PFSK-1 (cell line): ENCODE measurements around the gene ZSWIM6.

Experiments used
- FOXP2 ChIP-seq: optimal IDR thresholded peaks from 2 replicates; pipeline ENCODE3; 2011; ENCODE audit warnings: borderline replicate concordance, control low read depth, inconsistent platforms; ENCODE audit not compliant: insufficient read depth; ENCODE audit errors: extremely low read length, extremely low read depth
- POLR2AphosphoS5 ChIP-seq: IDR thresholded peaks from 2 replicates; pipeline ENCODE4 v1.6.1; 2012; ENCODE audit warnings: low read depth, mild to moderate bottlenecking, control low read depth, low read length, moderate library complexity
- SIN3A ChIP-seq: IDR thresholded peaks from 2 replicates; pipeline ENCODE4 v1.6.1; 2012; ENCODE audit warnings: mild to moderate bottlenecking, low read length, moderate library complexity, borderline replicate concordance; ENCODE audit not compliant: insufficient read depth
- TAF1 ChIP-seq: IDR thresholded peaks from 2 replicates; pipeline ENCODE4 v1.6.1; 2012; ENCODE audit warnings: low read length, control low read depth, borderline replicate concordance; ENCODE audit not compliant: insufficient read depth
- TF ChIP-seq, protein P1 (sequence below), 2 experiments: IDR thresholded peaks; 2 replicates each; pipeline versions ENCODE4 v1.6.1 to v1.8.0; 2011 to 2012; ENCODE audit warnings: low read depth in 2 of 2, low read length in 2 of 2, control low read depth in 1 of 2, inconsistent platforms in 1 of 2, mild to moderate bottlenecking in 1 of 2, moderate library complexity in 1 of 2; ENCODE audit not compliant: insufficient read depth in 1 of 2

DNA sequence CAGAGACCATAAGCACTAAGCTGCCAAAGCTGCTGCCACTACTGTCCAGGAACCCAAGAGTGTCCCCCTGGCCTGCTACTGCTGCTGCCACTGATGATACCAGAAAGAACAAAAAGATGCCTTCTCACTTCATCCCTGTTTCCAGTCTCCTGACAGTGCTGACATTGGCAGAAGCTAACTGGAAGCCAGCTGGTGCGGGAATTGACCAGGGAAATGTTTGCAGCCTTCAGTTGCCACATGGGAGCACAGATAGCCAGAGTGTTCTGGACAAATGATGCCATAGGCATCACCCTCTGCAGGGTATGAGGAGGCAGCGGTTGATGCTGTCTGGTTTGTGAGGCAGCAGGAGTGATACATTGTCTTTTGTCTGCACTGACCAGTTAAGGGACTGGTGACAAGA is 258.4 kb downstream of the ZSWIM6 start:
- TF ChIP-seq POLR2AphosphoS5 (no peak), TAF1 (no peak), SIN3A (no peak), FOXP2 (no peak)
- TF ChIP-seq, protein P1, sequence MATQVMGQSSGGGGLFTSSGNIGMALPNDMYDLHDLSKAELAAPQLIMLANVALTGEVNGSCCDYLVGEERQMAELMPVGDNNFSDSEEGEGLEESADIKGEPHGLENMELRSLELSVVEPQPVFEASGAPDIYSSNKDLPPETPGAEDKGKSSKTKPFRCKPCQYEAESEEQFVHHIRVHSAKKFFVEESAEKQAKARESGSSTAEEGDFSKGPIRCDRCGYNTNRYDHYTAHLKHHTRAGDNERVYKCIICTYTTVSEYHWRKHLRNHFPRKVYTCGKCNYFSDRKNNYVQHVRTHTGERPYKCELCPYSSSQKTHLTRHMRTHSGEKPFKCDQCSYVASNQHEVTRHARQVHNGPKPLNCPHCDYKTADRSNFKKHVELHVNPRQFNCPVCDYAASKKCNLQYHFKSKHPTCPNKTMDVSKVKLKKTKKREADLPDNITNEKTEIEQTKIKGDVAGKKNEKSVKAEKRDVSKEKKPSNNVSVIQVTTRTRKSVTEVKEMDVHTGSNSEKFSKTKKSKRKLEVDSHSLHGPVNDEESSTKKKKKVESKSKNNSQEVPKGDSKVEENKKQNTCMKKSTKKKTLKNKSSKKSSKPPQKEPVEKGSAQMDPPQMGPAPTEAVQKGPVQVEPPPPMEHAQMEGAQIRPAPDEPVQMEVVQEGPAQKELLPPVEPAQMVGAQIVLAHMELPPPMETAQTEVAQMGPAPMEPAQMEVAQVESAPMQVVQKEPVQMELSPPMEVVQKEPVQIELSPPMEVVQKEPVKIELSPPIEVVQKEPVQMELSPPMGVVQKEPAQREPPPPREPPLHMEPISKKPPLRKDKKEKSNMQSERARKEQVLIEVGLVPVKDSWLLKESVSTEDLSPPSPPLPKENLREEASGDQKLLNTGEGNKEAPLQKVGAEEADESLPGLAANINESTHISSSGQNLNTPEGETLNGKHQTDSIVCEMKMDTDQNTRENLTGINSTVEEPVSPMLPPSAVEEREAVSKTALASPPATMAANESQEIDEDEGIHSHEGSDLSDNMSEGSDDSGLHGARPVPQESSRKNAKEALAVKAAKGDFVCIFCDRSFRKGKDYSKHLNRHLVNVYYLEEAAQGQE (IDR thresholded peaks at IDR 0.05; ENCODE audit: insufficient read depth in 1 of 2, low read depth in 2 of 2, low read length in 2 of 2) = no peak
